HEK293 (cell line): Measurements from ENCODE around the gene PEPD.

Experiments
- BCL11B ChIP-seq: fragments of 450-650 bp; formaldehyde crosslinking; IDR thresholded peaks from 2 replicates; pipeline ENCODE4 v1.5.1; 2016; ENCODE audit warnings: low read depth, missing biosample characterization, missing genetic modification characterization
- CTCF ChIP-seq: fragments of 450-650 bp; formaldehyde crosslinking; IDR thresholded peaks from 2 replicates; pipeline ENCODE4 v1.5.1; 2016; ENCODE audit warnings: missing biosample characterization, missing genetic modification characterization
- GLIS2 ChIP-seq: fragments of 450-650 bp; formaldehyde crosslinking; IDR thresholded peaks from 2 replicates; pipeline ENCODE4 v1.5.1; 2016; ENCODE audit warnings: missing biosample characterization, missing genetic modification characterization
- IKZF3 ChIP-seq: fragments of 450-650 bp; IDR thresholded peaks from 2 replicates; pipeline ENCODE4 v1.5.0; 2018; ENCODE audit warnings: missing biosample characterization, mild to moderate bottlenecking, missing genetic modification characterization, moderate library complexity
- MZF1 ChIP-seq: fragments of 450-650 bp; formaldehyde crosslinking; IDR thresholded peaks from 2 replicates; pipeline ENCODE4 v1.5.1; 2017; ENCODE audit warnings: missing biosample characterization, missing genetic modification characterization, borderline replicate concordance
- PATZ1 ChIP-seq: fragments of 450-650 bp; formaldehyde crosslinking; IDR thresholded peaks from 2 replicates; pipeline ENCODE4 v1.5.1; 2016; ENCODE audit warnings: missing biosample characterization, missing genetic modification characterization
- SCRT2 ChIP-seq: fragments of 450-650 bp; formaldehyde crosslinking; IDR thresholded peaks from 2 replicates; pipeline ENCODE4 v1.5.1; 2016; ENCODE audit warnings: missing biosample characterization, missing genetic modification characterization
- ZBTB8A ChIP-seq: fragments of 450-650 bp; formaldehyde crosslinking; IDR thresholded peaks from 2 replicates; pipeline ENCODE4 v1.5.1; 2016; ENCODE audit warnings: missing biosample characterization, missing genetic modification characterization
- ZNF184 ChIP-seq: fragments of 450-650 bp; IDR thresholded peaks from 2 replicates; pipeline ENCODE4 v1.5.1; 2018; ENCODE audit warnings: missing biosample characterization, mild to moderate bottlenecking, missing genetic modification characterization
- ZNF23 ChIP-seq: fragments of 450-650 bp; formaldehyde crosslinking; IDR thresholded peaks from 2 replicates; pipeline ENCODE4 v1.5.1; 2016; ENCODE audit warnings: missing biosample characterization, missing genetic modification characterization, borderline replicate concordance
- ZNF426 ChIP-seq: fragments of 450-650 bp; formaldehyde crosslinking; IDR thresholded peaks from 2 replicates; pipeline ENCODE4 v1.5.1; 2017; ENCODE audit warnings: missing biosample characterization, missing genetic modification characterization, mild to moderate bottlenecking, inconsistent platforms, moderate library complexity
- ZNF473 ChIP-seq: fragments of 450-650 bp; formaldehyde crosslinking; IDR thresholded peaks from 2 replicates; pipeline ENCODE4 v1.5.1; 2017; ENCODE audit warnings: missing biosample characterization, missing genetic modification characterization
- ZNF501 ChIP-seq: fragments of 450-650 bp; formaldehyde crosslinking; IDR thresholded peaks from 2 replicates; pipeline ENCODE4 v1.5.1; 2016; ENCODE audit warnings: missing biosample characterization, missing genetic modification characterization
- ZNF510 ChIP-seq: fragments of 450-650 bp; formaldehyde crosslinking; IDR thresholded peaks from 2 replicates; pipeline ENCODE4 v1.5.1; 2018; ENCODE audit warnings: mild to moderate bottlenecking, missing genetic modification characterization, missing biosample characterization; ENCODE audit not compliant: insufficient replicate concordance
- ZNF624 ChIP-seq: fragments of 450-650 bp; formaldehyde crosslinking; IDR thresholded peaks from 2 replicates; pipeline ENCODE4 v1.5.1; 2017; ENCODE audit warnings: missing biosample characterization, missing genetic modification characterization
- ZNF629 ChIP-seq: fragments of 450-650 bp; formaldehyde crosslinking; IDR thresholded peaks from 2 replicates; pipeline ENCODE4 v1.5.1; 2017; ENCODE audit warnings: missing biosample characterization, missing genetic modification characterization
- ZNF654 ChIP-seq: fragments of 450-650 bp; formaldehyde crosslinking; IDR thresholded peaks from 2 replicates; pipeline ENCODE4 v1.5.1; 2016; ENCODE audit warnings: low read depth, missing biosample characterization, missing genetic modification characterization
- ZNF658 ChIP-seq: fragments of 450-650 bp; formaldehyde crosslinking; IDR thresholded peaks from 2 replicates; pipeline ENCODE4; 2016; ENCODE audit warnings: missing biosample characterization, missing genetic modification characterization
- ZXDB ChIP-seq: fragments of 450-650 bp; formaldehyde crosslinking; IDR thresholded peaks from 2 replicates; pipeline ENCODE4 v1.5.1; 2016; ENCODE audit warnings: missing biosample characterization, missing genetic modification characterization
- TF ChIP-seq, protein P1 (sequence below): fragments of 450-650 bp; formaldehyde crosslinking; IDR thresholded peaks from 2 replicates; pipeline ENCODE4 v1.5.1; 2016; ENCODE audit warnings: missing biosample characterization, missing genetic modification characterization

PEPD gene

GRCh38 chr19:33406521-33407139 lies 115.0 kb downstream of the PEPD start (continued):
- TF ChIP-seq ZBTB8A (tag by site-specific recombination) = peak; percentile 48; the same call in 1 of the 2 replicates
- peak; percentile 97 for TF ChIP-seq ZNF654 (tag by site-specific recombination)
- TF ChIP-seq, protein P1, sequence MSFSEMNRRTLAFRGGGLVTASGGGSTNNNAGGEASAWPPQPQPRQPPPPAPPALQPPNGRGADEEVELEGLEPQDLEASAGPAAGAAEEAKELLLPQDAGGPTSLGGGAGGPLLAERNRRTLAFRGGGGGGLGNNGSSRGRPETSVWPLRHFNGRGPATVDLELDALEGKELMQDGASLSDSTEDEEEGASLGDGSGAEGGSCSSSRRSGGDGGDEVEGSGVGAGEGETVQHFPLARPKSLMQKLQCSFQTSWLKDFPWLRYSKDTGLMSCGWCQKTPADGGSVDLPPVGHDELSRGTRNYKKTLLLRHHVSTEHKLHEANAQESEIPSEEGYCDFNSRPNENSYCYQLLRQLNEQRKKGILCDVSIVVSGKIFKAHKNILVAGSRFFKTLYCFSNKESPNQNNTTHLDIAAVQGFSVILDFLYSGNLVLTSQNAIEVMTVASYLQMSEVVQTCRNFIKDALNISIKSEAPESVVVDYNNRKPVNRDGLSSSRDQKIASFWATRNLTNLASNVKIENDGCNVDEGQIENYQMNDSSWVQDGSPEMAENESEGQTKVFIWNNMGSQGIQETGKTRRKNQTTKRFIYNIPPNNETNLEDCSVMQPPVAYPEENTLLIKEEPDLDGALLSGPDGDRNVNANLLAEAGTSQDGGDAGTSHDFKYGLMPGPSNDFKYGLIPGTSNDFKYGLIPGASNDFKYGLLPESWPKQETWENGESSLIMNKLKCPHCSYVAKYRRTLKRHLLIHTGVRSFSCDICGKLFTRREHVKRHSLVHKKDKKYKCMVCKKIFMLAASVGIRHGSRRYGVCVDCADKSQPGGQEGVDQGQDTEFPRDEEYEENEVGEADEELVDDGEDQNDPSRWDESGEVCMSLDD (tag by site-specific recombination) = peak; percentile 42; the same call in 1 of the 2 replicates
- 0 out of 2 replicates have a peak, but pooled peaks have one; percentile 44 for TF ChIP-seq SCRT2 (tag by site-specific recombination)
- TF ChIP-seq PATZ1 (tag by site-specific recombination) = peak; percentile 64
- TF ChIP-seq ZNF23 (tag by site-specific recombination) = no peak
- no peak for TF ChIP-seq ZNF426 (tag by site-specific recombination)
- TF ChIP-seq CTCF (tag by site-specific recombination) = peak; percentile 99
- TF ChIP-seq ZNF184 (tag by site-specific recombination) = no peak
- peak; percentile 32 for TF ChIP-seq ZNF629 (tag by site-specific recombination)
- TF ChIP-seq ZNF624 (tag by site-specific recombination) = no peak
- 0 out of 2 replicates have a peak, but pooled peaks have one; percentile 8 for TF ChIP-seq IKZF3 (tag by site-specific recombination)
- no peak; the same call in none of the 2 replicates for TF ChIP-seq BCL11B (tag by site-specific recombination)
- TF ChIP-seq ZNF658 (tag by site-specific recombination) = 0 out of 2 replicates have a peak, but pooled peaks have one; percentile 10
- TF ChIP-seq ZNF501 (tag by site-specific recombination) = peak; percentile 58; the same call in 1 of the 2 replicates
- peak; percentile 67; the same call in 1 of the 2 replicates for TF ChIP-seq GLIS2
- TF ChIP-seq MZF1 = no peak
- no peak; the same call in 1 of the 2 replicates for TF ChIP-seq ZXDB (tag by site-specific recombination)
- 0 out of 2 replicates have a peak, but pooled peaks have one; percentile 10 for TF ChIP-seq ZNF473 (tag by site-specific recombination)
- TF ChIP-seq ZNF510 (tag by site-specific recombination) = no peak
